ENCODE results near the gene PSPH.

- TF ChIP-seq, protein P1, sequence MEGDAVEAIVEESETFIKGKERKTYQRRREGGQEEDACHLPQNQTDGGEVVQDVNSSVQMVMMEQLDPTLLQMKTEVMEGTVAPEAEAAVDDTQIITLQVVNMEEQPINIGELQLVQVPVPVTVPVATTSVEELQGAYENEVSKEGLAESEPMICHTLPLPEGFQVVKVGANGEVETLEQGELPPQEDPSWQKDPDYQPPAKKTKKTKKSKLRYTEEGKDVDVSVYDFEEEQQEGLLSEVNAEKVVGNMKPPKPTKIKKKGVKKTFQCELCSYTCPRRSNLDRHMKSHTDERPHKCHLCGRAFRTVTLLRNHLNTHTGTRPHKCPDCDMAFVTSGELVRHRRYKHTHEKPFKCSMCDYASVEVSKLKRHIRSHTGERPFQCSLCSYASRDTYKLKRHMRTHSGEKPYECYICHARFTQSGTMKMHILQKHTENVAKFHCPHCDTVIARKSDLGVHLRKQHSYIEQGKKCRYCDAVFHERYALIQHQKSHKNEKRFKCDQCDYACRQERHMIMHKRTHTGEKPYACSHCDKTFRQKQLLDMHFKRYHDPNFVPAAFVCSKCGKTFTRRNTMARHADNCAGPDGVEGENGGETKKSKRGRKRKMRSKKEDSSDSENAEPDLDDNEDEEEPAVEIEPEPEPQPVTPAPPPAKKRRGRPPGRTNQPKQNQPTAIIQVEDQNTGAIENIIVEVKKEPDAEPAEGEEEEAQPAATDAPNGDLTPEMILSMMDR (IDR thresholded peaks at IDR 0.05), result no peak
- TF ChIP-seq POLR2A (IDR thresholded peaks at IDR 0.05) (no peak), EP300 (IDR thresholded peaks at IDR 0.05) (no peak)
Measured at GRCh38 chr7:56048245-56048644, 3.0 kb downstream of the PSPH start.

Data from ovary (tissue), 3 donors.